HUES6 (cell line): ENCODE data around the gene LPAR6.

Experiments used
- H3K27ac ChIP-seq: 2 replicates; pipeline ENCODE4 v1.7.0; 2013; ENCODE audit warnings: low read depth, mild to moderate bottlenecking, low read length, inconsistent platforms
- H3K27me3 ChIP-seq: 2 replicates; pipeline ENCODE4 v1.6.1; 2013; ENCODE audit warnings: low read length; ENCODE audit not compliant: control insufficient read depth, insufficient read depth
- H3K36me3 ChIP-seq: 2 replicates; pipeline ENCODE4 v1.6.1; 2013; ENCODE audit warnings: low read length; ENCODE audit not compliant: control insufficient read depth, insufficient read depth
- H3K4me1 ChIP-seq: 2 replicates; pipeline ENCODE4 v1.6.1; 2013; ENCODE audit warnings: low read length; ENCODE audit not compliant: control insufficient read depth, insufficient read depth
- H3K4me3 ChIP-seq: 2 replicates; pipeline ENCODE4 v1.5.1; 2013; ENCODE audit warnings: low read depth, low read length
- H3K9ac ChIP-seq: one replicate; pipeline ENCODE4 v1.6.1; 2013; ENCODE audit warnings: mild to moderate bottlenecking, low read length
- H3K9me3 ChIP-seq: 2 replicates; pipeline ENCODE4 v1.6.1; 2013; ENCODE audit warnings: low read depth, low read length; ENCODE audit not compliant: control insufficient read depth, insufficient read depth

LPAR6 gene

DNA sequence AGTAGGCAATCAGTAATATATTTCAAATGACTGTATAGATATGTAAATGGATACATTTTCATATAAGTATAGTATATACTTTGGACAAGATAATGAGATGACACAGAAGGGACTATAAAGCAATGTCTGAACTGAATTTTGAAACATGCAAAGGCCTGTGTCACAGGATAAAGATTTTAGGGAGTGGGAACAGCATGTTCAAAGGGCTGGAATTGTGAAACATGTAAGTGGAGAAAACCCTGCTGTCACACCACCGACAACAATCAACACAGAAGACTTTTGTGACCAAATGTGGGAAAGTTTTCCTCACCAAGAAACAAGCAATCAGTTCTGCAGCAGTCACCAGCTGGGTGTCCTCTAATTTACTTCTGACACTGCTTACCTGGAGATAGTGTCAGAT lies 42.9 kb downstream of the LPAR6 start:
- H3K4me1 ChIP-seq, result no peaks in the 10 kb centered on the region
- no peaks in the 10 kb centered on the region for H3K27me3 ChIP-seq
- H3K9ac ChIP-seq, result no peak overlapping the region
- no peak overlapping the region for H3K4me3 ChIP-seq
- no peak overlapping the region for H3K27ac ChIP-seq
- H3K36me3 ChIP-seq, result peaks cover 5% of the 10 kb centered on the region; the same call in 1 of the 2 replicates
- H3K9me3 ChIP-seq, result no peaks in the 10 kb centered on the region
